ENCODE results near the gene RAB25. TPM values are rescaled to one million over a fixed set of nuclear protein-coding genes. Genes with fewer than 3 reads are reported as not detected.

The RAB25 gene
- total and polyA plus RNA-seq, 2 of the 13 experiments (the other 11 are each of a cell fraction or from before 2014, with no cell fraction given), result 0.20 to 0.22 TPM

- peak; percentile 99 for TF ChIP-seq CTCF (CRISPR knock-in tag; IDR thresholded peaks at IDR 0.05)
- no peak for TF ChIP-seq ZNF564 (CRISPR knock-in tag; IDR thresholded peaks at IDR 0.05)
- no peak for TF ChIP-seq PHF8 (CRISPR knock-in tag; IDR thresholded peaks at IDR 0.05)
- TF ChIP-seq, protein P1, sequence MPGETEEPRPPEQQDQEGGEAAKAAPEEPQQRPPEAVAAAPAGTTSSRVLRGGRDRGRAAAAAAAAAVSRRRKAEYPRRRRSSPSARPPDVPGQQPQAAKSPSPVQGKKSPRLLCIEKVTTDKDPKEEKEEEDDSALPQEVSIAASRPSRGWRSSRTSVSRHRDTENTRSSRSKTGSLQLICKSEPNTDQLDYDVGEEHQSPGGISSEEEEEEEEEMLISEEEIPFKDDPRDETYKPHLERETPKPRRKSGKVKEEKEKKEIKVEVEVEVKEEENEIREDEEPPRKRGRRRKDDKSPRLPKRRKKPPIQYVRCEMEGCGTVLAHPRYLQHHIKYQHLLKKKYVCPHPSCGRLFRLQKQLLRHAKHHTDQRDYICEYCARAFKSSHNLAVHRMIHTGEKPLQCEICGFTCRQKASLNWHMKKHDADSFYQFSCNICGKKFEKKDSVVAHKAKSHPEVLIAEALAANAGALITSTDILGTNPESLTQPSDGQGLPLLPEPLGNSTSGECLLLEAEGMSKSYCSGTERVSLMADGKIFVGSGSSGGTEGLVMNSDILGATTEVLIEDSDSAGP (CRISPR knock-in tag; IDR thresholded peaks at IDR 0.05; ENCODE audit: borderline replicate concordance), result peak; percentile 76
- TF ChIP-seq, protein P2, sequence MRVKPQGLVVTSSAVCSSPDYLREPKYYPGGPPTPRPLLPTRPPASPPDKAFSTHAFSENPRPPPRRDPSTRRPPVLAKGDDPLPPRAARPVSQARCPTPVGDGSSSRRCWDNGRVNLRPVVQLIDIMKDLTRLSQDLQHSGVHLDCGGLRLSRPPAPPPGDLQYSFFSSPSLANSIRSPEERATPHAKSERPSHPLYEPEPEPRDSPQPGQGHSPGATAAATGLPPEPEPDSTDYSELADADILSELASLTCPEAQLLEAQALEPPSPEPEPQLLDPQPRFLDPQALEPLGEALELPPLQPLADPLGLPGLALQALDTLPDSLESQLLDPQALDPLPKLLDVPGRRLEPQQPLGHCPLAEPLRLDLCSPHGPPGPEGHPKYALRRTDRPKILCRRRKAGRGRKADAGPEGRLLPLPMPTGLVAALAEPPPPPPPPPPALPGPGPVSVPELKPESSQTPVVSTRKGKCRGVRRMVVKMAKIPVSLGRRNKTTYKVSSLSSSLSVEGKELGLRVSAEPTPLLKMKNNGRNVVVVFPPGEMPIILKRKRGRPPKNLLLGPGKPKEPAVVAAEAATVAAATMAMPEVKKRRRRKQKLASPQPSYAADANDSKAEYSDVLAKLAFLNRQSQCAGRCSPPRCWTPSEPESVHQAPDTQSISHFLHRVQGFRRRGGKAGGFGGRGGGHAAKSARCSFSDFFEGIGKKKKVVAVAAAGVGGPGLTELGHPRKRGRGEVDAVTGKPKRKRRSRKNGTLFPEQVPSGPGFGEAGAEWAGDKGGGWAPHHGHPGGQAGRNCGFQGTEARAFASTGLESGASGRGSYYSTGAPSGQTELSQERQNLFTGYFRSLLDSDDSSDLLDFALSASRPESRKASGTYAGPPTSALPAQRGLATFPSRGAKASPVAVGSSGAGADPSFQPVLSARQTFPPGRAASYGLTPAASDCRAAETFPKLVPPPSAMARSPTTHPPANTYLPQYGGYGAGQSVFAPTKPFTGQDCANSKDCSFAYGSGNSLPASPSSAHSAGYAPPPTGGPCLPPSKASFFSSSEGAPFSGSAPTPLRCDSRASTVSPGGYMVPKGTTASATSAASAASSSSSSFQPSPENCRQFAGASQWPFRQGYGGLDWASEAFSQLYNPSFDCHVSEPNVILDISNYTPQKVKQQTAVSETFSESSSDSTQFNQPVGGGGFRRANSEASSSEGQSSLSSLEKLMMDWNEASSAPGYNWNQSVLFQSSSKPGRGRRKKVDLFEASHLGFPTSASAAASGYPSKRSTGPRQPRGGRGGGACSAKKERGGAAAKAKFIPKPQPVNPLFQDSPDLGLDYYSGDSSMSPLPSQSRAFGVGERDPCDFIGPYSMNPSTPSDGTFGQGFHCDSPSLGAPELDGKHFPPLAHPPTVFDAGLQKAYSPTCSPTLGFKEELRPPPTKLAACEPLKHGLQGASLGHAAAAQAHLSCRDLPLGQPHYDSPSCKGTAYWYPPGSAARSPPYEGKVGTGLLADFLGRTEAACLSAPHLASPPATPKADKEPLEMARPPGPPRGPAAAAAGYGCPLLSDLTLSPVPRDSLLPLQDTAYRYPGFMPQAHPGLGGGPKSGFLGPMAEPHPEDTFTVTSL (CRISPR knock-in tag; IDR thresholded peaks at IDR 0.05; ENCODE audit: borderline replicate concordance), result no peak
- 0 out of 2 replicates have a peak, but pooled peaks have one; percentile 32 for TF ChIP-seq ZNF746 (CRISPR knock-in tag; IDR thresholded peaks at IDR 0.05)
- 0 out of 2 replicates have a peak, but pooled peaks have one; percentile 28 for TF ChIP-seq CAMTA2 (CRISPR knock-in tag; IDR thresholded peaks at IDR 0.05; ENCODE audit: borderline replicate concordance)
- TF ChIP-seq RXRB (CRISPR knock-in tag; IDR thresholded peaks at IDR 0.05; ENCODE audit: borderline replicate concordance), result peak; percentile 69; the same call in 1 of the 2 replicates
- no peak for TF ChIP-seq ARNT2 (CRISPR knock-in tag; IDR thresholded peaks at IDR 0.05; ENCODE audit: low read depth)
- peak; percentile 66; the same call in 1 of the 2 replicates for TF ChIP-seq MAX (IDR thresholded peaks at IDR 0.05)
- TF ChIP-seq TFDP2 (CRISPR knock-in tag; IDR thresholded peaks at IDR 0.05), result no peak
- 0 out of 2 replicates have a peak, but pooled peaks have one; percentile 58 for TF ChIP-seq ZNF598 (CRISPR knock-in tag; IDR thresholded peaks at IDR 0.05; ENCODE audit: borderline replicate concordance)
- TF ChIP-seq ZIK1 (CRISPR knock-in tag; IDR thresholded peaks at IDR 0.05; ENCODE audit: borderline replicate concordance, low read depth), result peak; percentile 49; the same call in 1 of the 2 replicates
- TF ChIP-seq ZNF569 (CRISPR knock-in tag; IDR thresholded peaks at IDR 0.05; ENCODE audit: borderline replicate concordance), result no peak
- TF ChIP-seq ZNF761 (CRISPR knock-in tag; conservative IDR thresholded peaks at IDR 0.05), result 0 out of 2 replicates have a peak, but pooled peaks have one; percentile 49
- TF ChIP-seq ZNF451 (CRISPR knock-in tag; IDR thresholded peaks at IDR 0.05), result 0 out of 2 replicates have a peak, but pooled peaks have one; percentile 33
- TF ChIP-seq KAT8 (CRISPR knock-in tag; IDR thresholded peaks at IDR 0.05), result peak; percentile 43; the same call in 1 of the 2 replicates
- no peak for TF ChIP-seq ZSCAN22 (CRISPR knock-in tag; IDR thresholded peaks at IDR 0.05)
Measured at GRCh38 chr1:156096640-156097391, 35.9 kb downstream of the RAB25 start (continued).
